22Rv1 (cell line): ENCODE measurements around the gene CBX3.

Experiments
- ZFX ChIP-seq: fragments of 450-650 bp; IDR thresholded peaks from 2 replicates; pipeline ENCODE4 v1.6.1; 2017; ENCODE audit warnings: antibody characterized with exemption, borderline replicate concordance
- TF ChIP-seq, protein P1 (sequence below): fragments of 450-650 bp; IDR thresholded peaks from 2 replicates; pipeline ENCODE4 v1.5.1; 2017; ENCODE audit warnings: mild to moderate bottlenecking

DNA sequence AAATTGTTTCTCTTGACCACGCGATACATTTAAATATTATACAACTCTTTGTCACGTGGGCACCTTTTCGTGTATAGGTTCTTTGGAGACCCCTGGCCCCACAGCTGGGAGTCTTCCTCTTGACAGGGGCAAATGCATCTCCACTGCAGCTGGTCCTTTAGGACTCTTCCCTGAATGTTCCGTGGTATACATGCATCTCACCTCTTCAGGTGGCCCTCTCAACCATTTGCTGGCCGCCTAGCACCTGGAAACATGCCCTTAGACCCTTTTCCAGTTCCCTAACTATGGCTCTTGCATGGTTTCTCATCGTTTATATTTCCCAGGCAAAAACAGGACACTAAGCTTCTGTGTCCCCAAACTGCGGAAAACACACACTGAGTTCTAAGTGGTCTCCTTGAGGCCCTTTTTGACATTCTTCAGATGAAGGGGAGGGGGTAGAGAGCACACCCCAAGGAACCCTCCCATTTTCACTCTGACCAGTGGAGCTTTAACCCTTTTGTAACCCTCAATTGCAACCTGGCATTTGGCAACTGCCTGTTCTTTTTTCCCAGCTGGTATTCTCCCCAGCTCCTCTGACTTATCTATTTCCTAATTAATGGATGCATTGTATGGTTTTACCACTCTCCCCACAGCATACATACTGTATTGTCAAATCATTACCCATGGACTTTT is 21.6 kb upstream of the CBX3 start:
- TF ChIP-seq, protein P1, sequence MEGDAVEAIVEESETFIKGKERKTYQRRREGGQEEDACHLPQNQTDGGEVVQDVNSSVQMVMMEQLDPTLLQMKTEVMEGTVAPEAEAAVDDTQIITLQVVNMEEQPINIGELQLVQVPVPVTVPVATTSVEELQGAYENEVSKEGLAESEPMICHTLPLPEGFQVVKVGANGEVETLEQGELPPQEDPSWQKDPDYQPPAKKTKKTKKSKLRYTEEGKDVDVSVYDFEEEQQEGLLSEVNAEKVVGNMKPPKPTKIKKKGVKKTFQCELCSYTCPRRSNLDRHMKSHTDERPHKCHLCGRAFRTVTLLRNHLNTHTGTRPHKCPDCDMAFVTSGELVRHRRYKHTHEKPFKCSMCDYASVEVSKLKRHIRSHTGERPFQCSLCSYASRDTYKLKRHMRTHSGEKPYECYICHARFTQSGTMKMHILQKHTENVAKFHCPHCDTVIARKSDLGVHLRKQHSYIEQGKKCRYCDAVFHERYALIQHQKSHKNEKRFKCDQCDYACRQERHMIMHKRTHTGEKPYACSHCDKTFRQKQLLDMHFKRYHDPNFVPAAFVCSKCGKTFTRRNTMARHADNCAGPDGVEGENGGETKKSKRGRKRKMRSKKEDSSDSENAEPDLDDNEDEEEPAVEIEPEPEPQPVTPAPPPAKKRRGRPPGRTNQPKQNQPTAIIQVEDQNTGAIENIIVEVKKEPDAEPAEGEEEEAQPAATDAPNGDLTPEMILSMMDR: no peak
- TF ChIP-seq ZFX: no peak
